Breast epithelium (tissue), 3 donors: ENCODE results near the gene NLRX1.

Experiments used
- POLR2A ChIP-seq: fragments of 450-650 bp; IDR thresholded peaks from one replicate; pipeline ENCODE4 v1.6.1; 2016; ENCODE audit warnings: antibody characterized with exemption, mild to moderate bottlenecking, moderate library complexity
- POLR2AphosphoS5 ChIP-seq, 3 donors: sonication (generic); formaldehyde crosslinking; IDR thresholded peaks; one replicate each; pipeline ENCODE4 v1.6.1; 2017; ENCODE audit warnings: antibody characterized with exemption in 3 of 3
- TF ChIP-seq, protein P1 (sequence below), 3 donors: fragments of 450-650 bp; IDR thresholded peaks; one replicate each; pipeline ENCODE4 v1.5.1; 2016 to 2017; ENCODE audit warnings: antibody characterized with exemption in 3 of 3, mild to moderate bottlenecking in 3 of 3, moderate library complexity in 3 of 3

DNA sequence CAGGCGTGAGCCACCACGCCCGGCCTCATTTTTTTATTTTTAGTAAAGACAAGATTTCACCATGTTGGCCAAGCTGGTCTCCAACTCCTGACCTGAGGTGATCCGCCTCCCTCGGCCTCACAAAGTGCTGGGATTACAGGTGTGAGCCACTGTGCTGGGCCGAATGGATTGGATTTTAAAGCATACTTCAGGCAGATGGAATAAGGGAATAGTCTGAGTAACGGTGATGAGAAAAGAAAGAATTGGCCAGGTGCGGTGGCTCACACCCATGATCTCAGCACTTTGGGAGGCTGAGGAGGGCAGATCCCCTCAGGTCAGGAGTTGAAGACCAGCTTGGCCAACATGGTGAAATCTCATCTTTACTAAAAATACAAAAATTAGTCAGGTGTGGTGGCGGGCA is 35.5 kb downstream of the NLRX1 start:
- TF ChIP-seq, protein P1, sequence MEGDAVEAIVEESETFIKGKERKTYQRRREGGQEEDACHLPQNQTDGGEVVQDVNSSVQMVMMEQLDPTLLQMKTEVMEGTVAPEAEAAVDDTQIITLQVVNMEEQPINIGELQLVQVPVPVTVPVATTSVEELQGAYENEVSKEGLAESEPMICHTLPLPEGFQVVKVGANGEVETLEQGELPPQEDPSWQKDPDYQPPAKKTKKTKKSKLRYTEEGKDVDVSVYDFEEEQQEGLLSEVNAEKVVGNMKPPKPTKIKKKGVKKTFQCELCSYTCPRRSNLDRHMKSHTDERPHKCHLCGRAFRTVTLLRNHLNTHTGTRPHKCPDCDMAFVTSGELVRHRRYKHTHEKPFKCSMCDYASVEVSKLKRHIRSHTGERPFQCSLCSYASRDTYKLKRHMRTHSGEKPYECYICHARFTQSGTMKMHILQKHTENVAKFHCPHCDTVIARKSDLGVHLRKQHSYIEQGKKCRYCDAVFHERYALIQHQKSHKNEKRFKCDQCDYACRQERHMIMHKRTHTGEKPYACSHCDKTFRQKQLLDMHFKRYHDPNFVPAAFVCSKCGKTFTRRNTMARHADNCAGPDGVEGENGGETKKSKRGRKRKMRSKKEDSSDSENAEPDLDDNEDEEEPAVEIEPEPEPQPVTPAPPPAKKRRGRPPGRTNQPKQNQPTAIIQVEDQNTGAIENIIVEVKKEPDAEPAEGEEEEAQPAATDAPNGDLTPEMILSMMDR (IDR thresholded peaks at IDR 0.05): no peak
- no peak for TF ChIP-seq POLR2AphosphoS5 (IDR thresholded peaks at IDR 0.05)
- no peak for TF ChIP-seq POLR2A
